ENCODE data around the gene PDE6G. TPM values are rescaled to one million over a fixed set of nuclear protein-coding genes. Genes with fewer than 3 reads are reported as not detected.

PDE6G gene
- total and polyA plus RNA-seq, 2 of the 13 experiments (the other 11 are each of a cell fraction or from before 2014, with no cell fraction given): 1.4 to 6.7 TPM

GRCh38 chr17:81636505-81637288 lies 19.6 kb downstream of the PDE6G start, which contains the start of the genes NPLOC4 and TSPAN10 (continued):
- TF ChIP-seq BCLAF1 (IDR thresholded peaks at IDR 0.05): no peak
- peak; percentile 71; the same call in 1 of the 2 replicates for TF ChIP-seq ETV5 (CRISPR knock-in tag; IDR thresholded peaks at IDR 0.05; ENCODE audit: borderline replicate concordance)
- no peak for TF ChIP-seq ZNF790 (CRISPR knock-in tag; IDR thresholded peaks at IDR 0.05; ENCODE audit: borderline replicate concordance)
- no peak for TF ChIP-seq DDIT3 (CRISPR knock-in tag; IDR thresholded peaks at IDR 0.05)
- no peak for TF ChIP-seq PHB2 (IDR thresholded peaks at IDR 0.05; ENCODE audit: partially characterized antibody)
- TF ChIP-seq YY1 (IDR thresholded peaks at IDR 0.05; ENCODE audit: insufficient read depth, insufficient replicate concordance, low read depth, low read length): peak; percentile 89
- no peak for TF ChIP-seq SOX6 (IDR thresholded peaks at IDR 0.05)
- TF ChIP-seq SOX6 (CRISPR knock-in tag; IDR thresholded peaks at IDR 0.05): peak; percentile 53; the same call in 1 of the 2 replicates
- no peak for TF ChIP-seq ZMAT5 (CRISPR knock-in tag; IDR thresholded peaks at IDR 0.05; ENCODE audit: borderline replicate concordance, low read depth)
- no peak for TF ChIP-seq ZNF326 (CRISPR knock-in tag; IDR thresholded peaks at IDR 0.05; ENCODE audit: borderline replicate concordance)
- TF ChIP-seq SOX5 (CRISPR knock-in tag; IDR thresholded peaks at IDR 0.05; ENCODE audit: borderline replicate concordance): peak; percentile 59
- 0 out of 2 replicates have a peak, but pooled peaks have one; percentile 3 for TF ChIP-seq NFE2L2 (IDR thresholded peaks at IDR 0.05; ENCODE audit: low read length)
- TF ChIP-seq ZNF782 (CRISPR knock-in tag; IDR thresholded peaks at IDR 0.05; ENCODE audit: borderline replicate concordance): 0 out of 2 replicates have a peak, but pooled peaks have one; percentile 28
- peak; percentile 97 for TF ChIP-seq ZNF639 (CRISPR knock-in tag; conservative IDR thresholded peaks at IDR 0.05)
- no peak for TF ChIP-seq SMAD9 (CRISPR knock-in tag; IDR thresholded peaks at IDR 0.05)
- no peak for TF ChIP-seq ZBTB39 (CRISPR knock-in tag; IDR thresholded peaks at IDR 0.05)
- peak; percentile 78; the same call in 1 of the 2 replicates for TF ChIP-seq ZNF503 (CRISPR knock-in tag; IDR thresholded peaks at IDR 0.05)
